GM18861 (cell line): ENCODE measurements around the gene VAV2.
A peak's percentile ranks its signal among the peaks of the same experiment; 100 is the strongest.

Experiments
- ATAC-seq: cut with Tn5 transposase; IDR thresholded peaks from one replicate; pipeline ENCODE4 v1.9.1; 2021; ENCODE audit not compliant: unreplicated experiment

VAV2 gene

GRCh38 chr9:133991964-133992779, at the start of gene VAV2:
Gene VAV2, minus strand, starts transcription at chr9:133992324. Its CDS starts 46 bp downstream, at chr9:133992278.
- ATAC-seq: peak; percentile 45

GRCh38 chr9:134041649-134041962, 49.5 kb upstream of the VAV2 start:
- ATAC-seq: no peak

GRCh38 chr9:134040781-134041648, 48.9 kb upstream of the VAV2 start:
- no peak for ATAC-seq

GRCh38 chr9:134040176-134040565, 48.0 kb upstream of the VAV2 start:
- no peak for ATAC-seq

GRCh38 chr9:134039386-134040175, 47.5 kb upstream of the VAV2 start:
- ATAC-seq: no peak

- ATAC-seq: no peak
These were observed 45.5 kb upstream of the VAV2 start for GRCh38 chr9:134037641-134038040.

GRCh38 chr9:134036130-134036529, 44.0 kb upstream of the VAV2 start:
- ATAC-seq: no peak

- ATAC-seq: no peak
These were observed 43.2 kb upstream of the VAV2 start for GRCh38 chr9:134035041-134036039.

GRCh38 chr9:134034215-134035040, 42.3 kb upstream of the VAV2 start:
- ATAC-seq: no peak

GRCh38 chr9:134033516-134034214, 41.5 kb upstream of the VAV2 start:
- no peak for ATAC-seq

- ATAC-seq: no peak
These were observed 40.5 kb upstream of the VAV2 start for GRCh38 chr9:134032456-134033222.

- ATAC-seq: no peak
These were observed 39.7 kb upstream of the VAV2 start for GRCh38 chr9:134031783-134032182.

GRCh38 chr9:134030821-134031470, 38.8 kb upstream of the VAV2 start:
- no peak for ATAC-seq

- no peak for ATAC-seq
These were observed 37.4 kb upstream of the VAV2 start for GRCh38 chr9:134029248-134030226.

GRCh38 chr9:134028575-134029247, 36.6 kb upstream of the VAV2 start:
- ATAC-seq: no peak

GRCh38 chr9:134028076-134028475, 36.0 kb upstream of the VAV2 start:
- no peak for ATAC-seq
